Natural killer cell (primary cell): ENCODE measurements around the gene MYADML2. TPM values are rescaled to one million over a fixed set of nuclear protein-coding genes. Genes with fewer than 3 reads are reported as not detected.

ENCODE experiments used
- ATAC-seq, 3 donors: fragments of 150-1000 bp in 2 of 3; fragments of 200-7000 bp in 1 of 3; cut with Tn5 transposase; 1 replicate in 1 of 3; 2 replicates in 2 of 3; pipeline ENCODE4 v1.10.0; 2021; ENCODE audit warnings: mild to moderate bottlenecking in 2 of 3, moderate library complexity in 2 of 3
- DNase-seq, 2 donors: peaks; one replicate each; pipeline versions ENCODE4 v3.0.0 to v3.0.0-alpha.2; 2013 to 2021; ENCODE audit warnings: mixed read lengths in 1 of 2
- H3K27ac ChIP-seq: one replicate; pipeline ENCODE4 v1.5.1; 2013; ENCODE audit warnings: mild to moderate bottlenecking, low read length
- H3K27me3 ChIP-seq: one replicate; pipeline ENCODE4 v1.6.1; 2013; ENCODE audit warnings: low read length; ENCODE audit not compliant: control insufficient read depth, insufficient read depth
- H3K36me3 ChIP-seq: one replicate; pipeline ENCODE4 v1.6.1; 2013; ENCODE audit warnings: low read length; ENCODE audit not compliant: control insufficient read depth, insufficient read depth
- H3K4me1 ChIP-seq: one replicate; pipeline ENCODE4 v1.6.1; 2013; ENCODE audit warnings: low read length; ENCODE audit not compliant: control insufficient read depth, insufficient read depth
- H3K4me3 ChIP-seq: one replicate; pipeline ENCODE4 v1.5.1; 2013; ENCODE audit warnings: low read length
- H3K9me3 ChIP-seq: one replicate; pipeline ENCODE4 v1.6.1; 2013; ENCODE audit warnings: low read length; ENCODE audit not compliant: control insufficient read depth, insufficient read depth
- H3K27ac Mint-ChIP-seq, 2 donors: one replicate each; pipeline ENCODE4 v1.8.0; 2022; ENCODE audit warnings: mild to moderate bottlenecking in 2 of 2, mixed read lengths in 2 of 2, moderate library complexity in 1 of 2
- H3K27me3 Mint-ChIP-seq, 2 donors: one replicate each; pipeline ENCODE4 v1.8.0; 2022; ENCODE audit warnings: low read depth in 2 of 2, mixed read lengths in 2 of 2
- H3K36me3 Mint-ChIP-seq: one replicate; pipeline ENCODE4 v1.8.0; 2022; ENCODE audit warnings: mixed read lengths
- H3K4me1 Mint-ChIP-seq, 2 donors: one replicate each; pipeline ENCODE4 v1.8.0; 2022; ENCODE audit warnings: mixed read lengths in 2 of 2
- H3K4me3 Mint-ChIP-seq: one replicate; pipeline ENCODE4 v1.8.0; 2022; ENCODE audit warnings: mild to moderate bottlenecking, moderate library complexity, mixed read lengths
- H3K9me3 Mint-ChIP-seq, 2 donors: one replicate each; pipeline ENCODE4 v1.8.0; 2022; ENCODE audit warnings: mixed read lengths in 2 of 2
- CTCF ChIP-seq: fragments of 200-600 bp; IDR thresholded peaks from one replicate; pipeline ENCODE4 v1.8.0; 2022; ENCODE audit warnings: antibody characterized with exemption
- WGBS: methylation state at CpG from one replicate; pipeline ENCODE4 v1.1.7; 2013; ENCODE audit warnings: missing lambda C conversion rate; ENCODE audit not compliant: insufficient coverage; 5-methylcytosine and 5-hydroxymethylcytosine counted together
- intact Hi-C: fragments of 100-400 bp; cut with micrococcal nuclease; formaldehyde crosslinking; loops from one replicate; pipeline ENCODE4 v1.14.2; 2022
- total RNA-seq, 4 donors: library from RNA; stranded (reverse); fragments of 120-200 nt in 1 of 4; gene quantifications; one replicate each; pipeline versions ENCODE4 v1.2.3 to v1.2.4, GENCODE V29; 2013 to 2022

The MYADML2 gene
- total RNA-seq, 3 donors from 2014 or later (not counting 1 experiment from before 2014, with no cell fraction given), result not detected

- ATAC-seq (peak in 2 of 3 donors; percentile 5 to 14), DNase-seq (peak in 1 of 2 donors; percentile 52)
- no peak within 1 kb of the TSS for H3K27ac Mint-ChIP-seq
- intact Hi-C loops, result loop anchor here (5.0 kb wide), 1 partner anchor 76 kb away; the partner anchor contains the start of gene DCXR
- H3K36me3 Mint-ChIP-seq, result no peaks in the 10 kb centered on the region
- WGBS, result under 1% methylated on average over 65 of the region's 65 CpGs
- Histone ChIP-seq H3K4me1 (peaks cover 28% of the 10 kb centered on the region), H3K27ac (no peak within 1 kb of the TSS), H3K36me3 (no peaks in the 10 kb centered on the region), H3K4me3 (peak within 1 kb of the TSS; percentile 7), H3K27me3 (peaks cover 25% of the 10 kb centered on the region), H3K9me3 (no peaks in the 10 kb centered on the region)
- no peak for TF ChIP-seq CTCF
- peak within 1 kb of the TSS; percentile 52 for H3K4me3 Mint-ChIP-seq
- no peaks in the 10 kb centered on the region for H3K9me3 Mint-ChIP-seq
- no peaks in the 10 kb centered on the region for H3K4me1 Mint-ChIP-seq
- H3K27me3 Mint-ChIP-seq, result peaks cover 24 to 30% of the 10 kb centered on the region in 2 donors
These were observed 14.1 kb upstream of the MYADML2 start, which contains the start of gene NOTUM for GRCh38 chr17:81961087-81961511. TSS of gene NOTUM (minus strand) at chr17:81961187. CDS start at chr17:81960909, 278 bp downstream.

GRCh38 chr17:81960130-81960958, 13.3 kb upstream of the MYADML2 start:
- intact Hi-C loops, result loop anchor here (5.0 kb wide), 1 partner anchor 77 kb away; the partner anchor contains the start of gene DCXR
- H3K9me3 ChIP-seq, result no peaks in the 10 kb centered on the region
- no peaks in the 10 kb centered on the region for H3K4me1 Mint-ChIP-seq
- H3K4me3 Mint-ChIP-seq, result no peak overlapping the region
- no peak for TF ChIP-seq CTCF
- peaks cover 24 to 30% of the 10 kb centered on the region in 2 donors for H3K27me3 Mint-ChIP-seq
- ATAC-seq (no peak), DNase-seq (peak in 1 of 2 donors; percentile 43)
- no peak overlapping the region for H3K27ac ChIP-seq
- H3K36me3 ChIP-seq, result no peaks in the 10 kb centered on the region
- 6% methylated on average over 98 of the region's 98 CpGs for WGBS
- H3K27me3 ChIP-seq, result peaks cover 25% of the 10 kb centered on the region
- H3K4me1 ChIP-seq, result peaks cover 28% of the 10 kb centered on the region
- no peaks in the 10 kb centered on the region for H3K9me3 Mint-ChIP-seq
- H3K4me3 ChIP-seq, result peak overlapping the region; percentile 7
- H3K36me3 Mint-ChIP-seq, result no peaks in the 10 kb centered on the region
- no peak overlapping the region for H3K27ac Mint-ChIP-seq

GRCh38 chr17:81959362-81960129, 12.5 kb upstream of the MYADML2 start:
- no peaks in the 10 kb centered on the region for H3K4me1 Mint-ChIP-seq

More at GRCh38 chr17:81959362-81960129, 12.5 kb upstream of the MYADML2 start:
- TF ChIP-seq CTCF, result peak; percentile 87
- no peaks in the 10 kb centered on the region for H3K36me3 ChIP-seq
- under 1% methylated on average over 112 of the region's 112 CpGs for WGBS
- no peaks in the 10 kb centered on the region for H3K9me3 ChIP-seq
- intact Hi-C loops, result loop anchor here (1.0 to 5.0 kb wide), 2 partner anchors 78 to 195 kb away; partner anchors contain the start of gene DCXR
- DNase-seq (peak; percentile 84 to 93), ATAC-seq (peak; percentile 95 to 96 (median 96))
- Mint-ChIP-seq H3K27ac (no peak overlapping the region), H3K9me3 (no peaks in the 10 kb centered on the region), H3K4me3 (peak overlapping the region; percentile 68), H3K27me3 (peaks cover 19 to 28% of the 10 kb centered on the region in 2 donors), H3K36me3 (no peaks in the 10 kb centered on the region)
- H3K27me3 ChIP-seq, result peaks cover 25% of the 10 kb centered on the region
- H3K27ac ChIP-seq, result no peak overlapping the region
- H3K4me3 ChIP-seq, result peak overlapping the region; percentile 7
- H3K4me1 ChIP-seq, result peaks cover 28% of the 10 kb centered on the region
